NCI-H187 treated with DMSO at 0.1 percent for 48 hours (cell line): ENCODE data around the gene MGAM2.
"Not testable (repeated sequence)": the region's sequence is repeated elsewhere in the genome, so short reads cannot be mapped to it uniquely, and the experiment has no call there.

Experiments used
- DNase-seq: peaks from one replicate; lab custom pipeline; 2025; lab: John Stamatoyannopoulos, UW

The MGAM2 gene

GRCh38 chr7:142111499-142111898 is at the start of gene MGAM2:
TSS of gene MGAM2 (plus strand) at chr7:142111718. CDS start at chr7:142116874, 5,156 bp downstream.
- DNase-seq, result no peak

GRCh38 chr7:142063551-142064442 is 47.7 kb upstream of the MGAM2 start:
- no peak for DNase-seq

GRCh38 chr7:142066536-142066935 is 45.0 kb upstream of the MGAM2 start:
- DNase-seq, result no peak

GRCh38 chr7:142077762-142078161 is 33.8 kb upstream of the MGAM2 start:
- DNase-seq, result no peak

GRCh38 chr7:142083605-142084004 is 27.9 kb upstream of the MGAM2 start:
- DNase-seq, result no peak

- DNase-seq, result no peak
Measured at GRCh38 chr7:142085428-142085827, 26.1 kb upstream of the MGAM2 start.

- DNase-seq, result no peak
Measured at GRCh38 chr7:142088022-142088714, 23.4 kb upstream of the MGAM2 start.

- DNase-seq, result no peak
Measured at GRCh38 chr7:142089035-142089434, 22.5 kb upstream of the MGAM2 start.

GRCh38 chr7:142091961-142092360 is 19.6 kb upstream of the MGAM2 start:
- no peak for DNase-seq

GRCh38 chr7:142094861-142095260 is 16.7 kb upstream of the MGAM2 start:
- DNase-seq, result no peak

- no peak for DNase-seq
Measured at GRCh38 chr7:142097571-142097970, 13.9 kb upstream of the MGAM2 start.

- no peak for DNase-seq
Measured at GRCh38 chr7:142098004-142098403, 13.5 kb upstream of the MGAM2 start.

GRCh38 chr7:142099347-142099746 is 12.2 kb upstream of the MGAM2 start:
- DNase-seq, result not testable (repeated sequence)

GRCh38 chr7:142100634-142101033 is 10.9 kb upstream of the MGAM2 start:
- no peak for DNase-seq

- DNase-seq, result not testable (repeated sequence)
Measured at GRCh38 chr7:142101794-142102193, 9.7 kb upstream of the MGAM2 start.

- no peak for DNase-seq
Measured at GRCh38 chr7:142104550-142105527, 6.7 kb upstream of the MGAM2 start.

GRCh38 chr7:142108728-142109505 is 2.6 kb upstream of the MGAM2 start:
- DNase-seq, result no peak

GRCh38 chr7:142110098-142110497 is 1.4 kb upstream of the MGAM2 start:
- no peak for DNase-seq

- DNase-seq, result no peak
Measured at GRCh38 chr7:142110638-142111037, 880 bp upstream of the MGAM2 start.

GRCh38 chr7:142112086-142112485 is 568 bp downstream of the MGAM2 start:
- DNase-seq, result no peak

- DNase-seq, result no peak
Measured at GRCh38 chr7:142114207-142114606, 2.7 kb downstream of the MGAM2 start.
